Stimulated activated effector memory CD8-positive, alpha-beta T cell treated with anti-CD3 and anti-CD28 coated beads, Interleukin-12 subunit alpha, Interleukin-12 subunit beta, amount 100 ng/mL, for 72 hours (primary cell): ENCODE results near the gene ZBTB18.

Experiments used
- ATAC-seq: fragments of 150-1000 bp; cut with Tn5 transposase; 2 replicates; pipeline ENCODE4 v1.10.0; 2021
- DNase-seq, 2 donors: peaks; one replicate each; pipeline ENCODE4 v3.0.0; 2021 to 2022; ENCODE audit warnings: low spot score in 2 of 2
- H3K27ac Mint-ChIP-seq: one replicate; pipeline ENCODE4 v1.8.0; 2022; ENCODE audit warnings: mild to moderate bottlenecking, mixed read lengths
- H3K36me3 Mint-ChIP-seq: one replicate; pipeline ENCODE4 v1.8.0; 2022; ENCODE audit warnings: mild to moderate bottlenecking, mixed read lengths
- H3K4me1 Mint-ChIP-seq: one replicate; pipeline ENCODE4 v1.8.0; 2022; ENCODE audit warnings: mixed read lengths
- H3K4me3 Mint-ChIP-seq: one replicate; pipeline ENCODE4 v1.8.0; 2022; ENCODE audit warnings: mild to moderate bottlenecking, mixed read lengths
- H3K9me3 Mint-ChIP-seq: one replicate; pipeline ENCODE4 v1.8.0; 2022; ENCODE audit warnings: mixed read lengths

The ZBTB18 gene

GRCh38 chr1:244065960-244066388 is 14.9 kb downstream of the ZBTB18 start:
- Mint-ChIP-seq H3K4me1 (no peaks in the 10 kb centered on the region), H3K27ac (no peak overlapping the region), H3K4me3 (no peak overlapping the region), H3K36me3 (no peaks in the 10 kb centered on the region), H3K9me3 (no peaks in the 10 kb centered on the region)
- DNase-seq (no peak), ATAC-seq (no peak)

DNA sequence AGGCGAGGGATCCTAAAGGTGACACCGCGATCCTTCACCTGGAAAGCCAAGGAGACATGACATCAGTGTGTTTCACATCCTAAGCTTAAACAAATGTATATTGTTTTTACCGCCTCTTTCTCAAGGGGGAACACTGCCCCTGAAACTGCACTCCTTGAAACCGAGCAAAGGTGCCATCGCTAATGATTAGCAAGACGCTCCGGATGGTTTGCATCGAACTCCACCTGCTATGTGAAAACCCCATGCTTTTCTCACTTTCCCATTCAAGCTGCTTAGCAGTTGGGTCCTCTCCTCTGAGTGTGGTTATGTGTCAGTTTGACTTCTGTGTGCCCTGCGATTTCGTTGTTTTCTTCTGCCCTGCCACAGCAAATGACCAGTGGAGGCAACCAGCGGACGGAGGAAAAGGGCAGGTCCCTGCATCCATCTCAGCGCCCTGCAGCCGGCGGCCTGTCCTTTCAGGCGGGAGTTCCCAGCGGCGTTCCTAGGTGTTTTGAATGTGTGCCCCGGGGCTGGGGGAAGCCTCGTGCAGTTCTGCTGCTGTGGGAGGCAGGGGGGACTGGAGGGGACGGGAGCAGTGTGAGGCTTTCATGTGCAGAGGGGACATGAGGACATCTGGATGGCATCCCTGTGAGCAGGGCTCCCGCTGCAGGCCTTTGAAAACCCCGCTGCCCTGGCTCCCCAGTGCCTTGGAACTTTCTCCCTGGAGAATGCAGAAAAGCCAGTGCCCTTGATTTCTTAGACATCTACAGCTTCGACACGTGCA is 16.1 kb downstream of the ZBTB18 start:
- no peak overlapping the region for H3K27ac Mint-ChIP-seq
- no peaks in the 10 kb centered on the region for H3K9me3 Mint-ChIP-seq
- no peaks in the 10 kb centered on the region for H3K36me3 Mint-ChIP-seq
- no peak for ATAC-seq
- H3K4me3 Mint-ChIP-seq, result no peak overlapping the region
- no peak for DNase-seq
- H3K4me1 Mint-ChIP-seq, result no peaks in the 10 kb centered on the region

DNA sequence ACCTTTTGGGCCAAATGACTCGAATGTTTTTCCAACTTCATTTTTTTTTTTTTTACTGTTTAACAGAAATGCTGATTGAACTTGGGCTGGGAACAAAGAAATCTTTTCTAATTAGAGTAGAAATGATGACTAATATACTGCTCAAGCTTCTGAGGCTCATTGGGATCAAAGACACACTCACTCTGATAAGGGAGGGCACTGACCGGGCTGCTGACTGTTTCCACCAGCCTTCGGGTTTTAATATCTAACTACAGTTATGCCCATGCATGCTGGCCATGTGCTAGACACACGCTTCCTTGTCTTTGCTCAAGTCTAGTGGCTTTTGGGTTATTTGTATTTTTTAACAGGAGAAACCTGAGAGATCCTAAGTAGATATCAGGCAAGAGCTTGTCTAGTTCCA is 16.8 kb downstream of the ZBTB18 start:
- Mint-ChIP-seq H3K4me1 (no peaks in the 10 kb centered on the region), H3K27ac (no peak overlapping the region), H3K9me3 (no peaks in the 10 kb centered on the region), H3K4me3 (no peak overlapping the region), H3K36me3 (no peaks in the 10 kb centered on the region)
- no peak for ATAC-seq
- no peak for DNase-seq

GRCh38 chr1:244068567-244068966 is 17.5 kb downstream of the ZBTB18 start:
- ATAC-seq (no peak), DNase-seq (no peak)
- Mint-ChIP-seq H3K4me3 (no peak overlapping the region), H3K4me1 (peaks cover under 1% of the 10 kb centered on the region), H3K36me3 (no peaks in the 10 kb centered on the region), H3K9me3 (no peaks in the 10 kb centered on the region), H3K27ac (no peak overlapping the region)

DNA sequence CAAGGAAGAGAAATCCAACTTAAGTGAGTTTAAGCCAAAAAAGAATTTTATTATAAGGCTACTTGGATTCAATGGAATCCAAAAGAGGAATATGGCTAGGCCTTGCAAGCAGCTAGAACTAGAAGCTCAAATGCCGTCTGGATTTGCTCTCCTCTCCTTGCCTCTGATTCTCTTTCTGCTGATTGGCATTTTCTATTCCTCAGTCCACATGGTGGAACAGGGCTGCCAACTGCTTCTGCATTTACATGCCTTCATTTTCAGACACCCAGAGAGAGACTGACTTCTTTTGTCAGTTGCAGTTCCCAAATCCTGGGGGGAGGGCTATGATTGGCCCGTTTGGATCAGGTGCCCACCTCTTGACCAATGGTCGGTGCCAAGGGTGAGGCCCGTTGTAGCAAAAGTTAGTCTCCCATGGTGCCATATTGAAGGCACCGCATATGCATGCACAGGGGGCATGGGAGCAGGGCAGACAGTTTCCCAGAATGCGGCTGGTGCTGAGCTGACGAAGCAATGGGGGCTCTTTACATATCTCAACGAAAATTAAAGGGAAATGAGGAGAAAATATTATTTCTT is 18.3 kb downstream of the ZBTB18 start:
- Mint-ChIP-seq H3K27ac (no peak overlapping the region), H3K4me3 (no peak overlapping the region), H3K4me1 (peaks cover 9% of the 10 kb centered on the region), H3K9me3 (no peaks in the 10 kb centered on the region), H3K36me3 (no peaks in the 10 kb centered on the region)
- DNase-seq, result no peak
- ATAC-seq, result no peak

DNA sequence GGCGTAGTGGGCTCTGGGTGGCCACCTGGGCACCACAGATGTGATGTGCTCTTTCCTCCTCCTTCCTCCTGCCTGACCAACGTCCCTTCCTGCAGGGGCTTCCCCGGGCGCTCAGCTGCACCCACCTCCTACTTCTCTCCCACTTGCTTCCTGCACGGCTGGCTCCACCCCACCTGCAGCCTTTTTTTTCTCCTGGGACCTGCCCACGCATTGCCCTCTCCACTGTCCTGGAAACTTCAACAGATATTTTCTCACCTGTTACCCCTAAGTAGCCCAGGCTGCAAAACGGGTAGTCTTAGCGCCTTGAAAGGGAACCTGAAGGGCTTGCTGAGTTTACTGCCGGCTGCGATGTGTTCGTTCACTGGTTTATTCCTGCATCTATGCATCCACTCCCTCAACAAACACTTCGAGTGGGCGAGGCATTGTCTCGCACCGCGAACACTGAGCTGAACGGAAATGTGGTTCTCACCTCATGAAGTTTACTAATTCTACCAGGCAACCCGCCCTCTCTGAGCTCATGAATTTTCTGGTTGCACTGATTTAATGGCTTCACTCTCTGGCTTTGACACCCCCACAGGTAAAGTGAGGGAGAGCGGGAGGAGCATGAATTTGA is 23.6 kb downstream of the ZBTB18 start:
- Mint-ChIP-seq H3K9me3 (no peaks in the 10 kb centered on the region), H3K4me3 (peak overlapping the region; percentile 73), H3K36me3 (no peaks in the 10 kb centered on the region), H3K4me1 (peaks cover 23% of the 10 kb centered on the region), H3K27ac (no peak overlapping the region)
- ATAC-seq (peak; percentile 95), DNase-seq (peak; percentile 14 to 55)

DNA sequence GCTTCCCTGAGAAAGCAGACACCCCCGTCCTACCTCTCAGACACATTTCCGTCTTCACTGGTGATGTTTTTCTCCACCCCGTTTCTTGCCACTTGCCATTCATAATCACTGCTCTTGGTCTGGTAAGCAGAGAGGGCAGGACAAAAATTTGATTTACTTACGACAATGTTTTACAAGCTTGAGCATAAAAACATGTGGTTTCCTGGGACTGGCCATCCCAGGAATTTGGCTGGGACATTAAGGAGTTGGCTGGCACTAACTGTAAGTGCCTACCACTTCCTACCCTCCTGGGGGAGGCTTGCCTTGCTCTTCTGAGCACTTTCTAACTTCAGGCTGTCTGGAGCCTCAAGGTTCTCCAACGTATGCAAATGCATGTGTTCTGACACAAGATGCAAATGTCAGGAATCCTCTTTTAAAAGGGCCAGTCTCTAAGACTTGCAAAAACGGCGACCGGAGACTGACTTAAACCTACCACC is 24.2 kb downstream of the ZBTB18 start:
- no peak overlapping the region for H3K27ac Mint-ChIP-seq
- no peak for DNase-seq
- ATAC-seq, result peak; percentile 29
- H3K36me3 Mint-ChIP-seq, result no peaks in the 10 kb centered on the region
- H3K4me3 Mint-ChIP-seq, result peak overlapping the region; percentile 73
- peaks cover 23% of the 10 kb centered on the region for H3K4me1 Mint-ChIP-seq
- no peaks in the 10 kb centered on the region for H3K9me3 Mint-ChIP-seq

GRCh38 chr1:244076740-244077139 is 25.7 kb downstream of the ZBTB18 start:
- DNase-seq, result no peak
- no peak overlapping the region for H3K27ac Mint-ChIP-seq
- ATAC-seq, result no peak
- H3K4me1 Mint-ChIP-seq, result peaks cover 23% of the 10 kb centered on the region
- H3K4me3 Mint-ChIP-seq, result no peak overlapping the region
- H3K9me3 Mint-ChIP-seq, result no peaks in the 10 kb centered on the region
- no peaks in the 10 kb centered on the region for H3K36me3 Mint-ChIP-seq

GRCh38 chr1:244077473-244078220 is 26.6 kb downstream of the ZBTB18 start:
- ATAC-seq, result no peak
- Mint-ChIP-seq H3K9me3 (no peaks in the 10 kb centered on the region), H3K27ac (no peak overlapping the region), H3K4me3 (no peak overlapping the region), H3K4me1 (peaks cover 23% of the 10 kb centered on the region), H3K36me3 (no peaks in the 10 kb centered on the region)
- no peak for DNase-seq

GRCh38 chr1:244080343-244080929 is 29.4 kb downstream of the ZBTB18 start:
- DNase-seq (no peak), ATAC-seq (no peak)
- no peaks in the 10 kb centered on the region for H3K9me3 Mint-ChIP-seq
- H3K4me1 Mint-ChIP-seq, result peaks cover 4% of the 10 kb centered on the region
- no peak overlapping the region for H3K27ac Mint-ChIP-seq
- H3K4me3 Mint-ChIP-seq, result no peak overlapping the region
- no peaks in the 10 kb centered on the region for H3K36me3 Mint-ChIP-seq

GRCh38 chr1:244082969-244083368 is 31.9 kb downstream of the ZBTB18 start:
- DNase-seq (no peak), ATAC-seq (no peak)
- no peaks in the 10 kb centered on the region for H3K9me3 Mint-ChIP-seq
- H3K4me1 Mint-ChIP-seq, result no peaks in the 10 kb centered on the region
- no peaks in the 10 kb centered on the region for H3K36me3 Mint-ChIP-seq
- no peak overlapping the region for H3K4me3 Mint-ChIP-seq
- H3K27ac Mint-ChIP-seq, result no peak overlapping the region

DNA sequence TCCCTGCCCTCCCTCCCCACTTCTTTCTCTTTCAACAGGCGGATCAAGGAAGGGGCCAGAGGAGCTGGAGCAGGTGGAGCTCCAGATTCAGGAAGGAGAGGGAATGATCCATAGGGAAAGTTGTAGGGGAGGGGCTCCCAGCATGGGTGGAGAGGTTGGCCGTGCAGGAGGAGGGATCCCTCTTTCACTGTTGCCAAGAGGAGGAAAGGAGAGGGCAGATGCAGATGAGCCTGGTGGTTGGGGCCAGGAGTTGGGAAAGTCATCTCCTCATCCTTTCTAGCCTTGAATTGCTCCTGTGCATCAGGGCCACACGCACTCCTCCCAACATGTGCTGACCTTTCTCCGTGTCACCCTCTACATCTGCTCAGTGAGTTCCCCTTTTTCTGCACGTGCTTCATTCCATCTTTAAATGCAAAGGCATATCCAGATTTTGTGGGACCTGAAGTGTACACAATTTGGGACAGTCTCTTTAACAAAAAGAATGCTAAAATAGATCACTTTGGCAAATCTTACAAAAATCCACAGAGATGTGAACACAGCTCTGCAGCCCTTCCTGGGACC is 32.4 kb downstream of the ZBTB18 start:
- DNase-seq (no peak), ATAC-seq (no peak)
- H3K36me3 Mint-ChIP-seq, result no peaks in the 10 kb centered on the region
- no peaks in the 10 kb centered on the region for H3K4me1 Mint-ChIP-seq
- H3K4me3 Mint-ChIP-seq, result no peak overlapping the region
- H3K9me3 Mint-ChIP-seq, result no peaks in the 10 kb centered on the region
- H3K27ac Mint-ChIP-seq, result no peak overlapping the region

- no peaks in the 10 kb centered on the region for H3K9me3 Mint-ChIP-seq
- H3K4me3 Mint-ChIP-seq, result no peak overlapping the region
- no peak overlapping the region for H3K27ac Mint-ChIP-seq
- DNase-seq (no peak), ATAC-seq (no peak)
- no peaks in the 10 kb centered on the region for H3K4me1 Mint-ChIP-seq
- H3K36me3 Mint-ChIP-seq, result no peaks in the 10 kb centered on the region
Measured at GRCh38 chr1:244084763-244085162, 33.7 kb downstream of the ZBTB18 start.

GRCh38 chr1:244085891-244086290 is 34.8 kb downstream of the ZBTB18 start:
- Mint-ChIP-seq H3K27ac (no peak overlapping the region), H3K4me1 (no peaks in the 10 kb centered on the region), H3K36me3 (no peaks in the 10 kb centered on the region), H3K9me3 (no peaks in the 10 kb centered on the region), H3K4me3 (no peak overlapping the region)
- ATAC-seq, result no peak
- DNase-seq, result no peak

DNA sequence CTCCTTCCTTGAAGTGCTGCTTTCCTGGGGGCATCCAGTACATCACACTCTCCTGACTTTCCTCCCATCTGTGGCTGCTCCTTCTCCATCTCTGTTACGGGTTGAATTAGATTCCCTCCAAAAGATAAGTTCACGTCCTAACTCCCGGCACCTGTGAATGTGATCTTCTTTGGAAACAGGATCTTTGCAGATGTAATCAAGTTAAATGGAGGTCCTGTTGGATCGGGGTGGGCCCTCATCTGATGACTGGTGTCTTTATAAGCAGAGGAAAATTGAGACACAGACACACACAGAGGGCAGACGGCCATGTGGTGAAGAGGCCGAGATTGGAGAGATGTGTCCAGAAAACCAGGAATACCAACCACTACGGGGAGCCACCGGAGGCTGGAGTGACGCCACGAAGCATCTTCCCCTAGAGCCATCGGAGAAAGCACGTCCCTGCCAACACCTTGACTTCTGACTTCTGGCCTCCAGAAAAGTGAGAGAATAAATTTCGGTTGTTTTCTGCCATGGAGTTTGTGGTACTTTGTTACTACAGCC is 36.0 kb downstream of the ZBTB18 start:
- no peaks in the 10 kb centered on the region for H3K4me1 Mint-ChIP-seq
- no peaks in the 10 kb centered on the region for H3K36me3 Mint-ChIP-seq
- H3K4me3 Mint-ChIP-seq, result no peak overlapping the region
- no peak for ATAC-seq
- H3K27ac Mint-ChIP-seq, result no peak overlapping the region
- no peak for DNase-seq
- H3K9me3 Mint-ChIP-seq, result no peaks in the 10 kb centered on the region
